Astrocyte of the cerebellum (primary cell): ENCODE results near the gene LRRC32.

Experiments
- DNase-seq: peaks from one replicate; pipeline ENCODE4 v3.0.0-alpha.2; 2011; ENCODE audit warnings: low read depth
- H3K4me3 ChIP-seq: 2 replicates; pipeline ENCODE4 v1.5.1; 2011; ENCODE audit warnings: mild to moderate bottlenecking, low read depth, low read length, moderate library complexity
- in situ Hi-C: cut with HindIII; loops from 2 replicates; pipeline ENCODE4 v1.10.0; 2017; ENCODE audit warnings: low sequenced_read_pairs
- TF ChIP-seq, protein P1 (sequence below): IDR thresholded peaks from 2 replicates; pipeline ENCODE4 v1.5.1; 2012; ENCODE audit warnings: low read length, low read depth, moderate library complexity, mild to moderate bottlenecking; ENCODE audit errors: missing control alignments

LRRC32 gene

DNA sequence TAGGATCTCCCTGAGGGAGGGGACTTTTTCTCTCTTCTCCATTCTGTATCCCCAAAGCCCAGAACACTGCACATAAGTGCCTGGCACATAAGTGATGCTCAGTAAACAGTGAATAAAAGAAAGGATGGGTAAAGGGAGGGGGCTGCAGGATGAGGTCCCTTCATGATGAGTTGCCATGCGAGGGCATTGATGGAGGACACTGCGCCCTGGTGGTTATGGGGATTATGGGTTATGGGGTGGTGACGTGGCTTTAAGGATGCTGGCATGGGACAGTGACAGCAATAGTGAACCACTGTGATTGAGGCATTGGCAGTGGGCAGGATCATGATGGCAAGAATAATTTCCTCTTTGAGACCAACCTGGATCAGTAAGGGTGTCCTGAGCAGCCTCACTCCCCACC lies 43.9 kb upstream of the LRRC32 start:
- in situ Hi-C loops: no loop called here
- TF ChIP-seq, protein P1, sequence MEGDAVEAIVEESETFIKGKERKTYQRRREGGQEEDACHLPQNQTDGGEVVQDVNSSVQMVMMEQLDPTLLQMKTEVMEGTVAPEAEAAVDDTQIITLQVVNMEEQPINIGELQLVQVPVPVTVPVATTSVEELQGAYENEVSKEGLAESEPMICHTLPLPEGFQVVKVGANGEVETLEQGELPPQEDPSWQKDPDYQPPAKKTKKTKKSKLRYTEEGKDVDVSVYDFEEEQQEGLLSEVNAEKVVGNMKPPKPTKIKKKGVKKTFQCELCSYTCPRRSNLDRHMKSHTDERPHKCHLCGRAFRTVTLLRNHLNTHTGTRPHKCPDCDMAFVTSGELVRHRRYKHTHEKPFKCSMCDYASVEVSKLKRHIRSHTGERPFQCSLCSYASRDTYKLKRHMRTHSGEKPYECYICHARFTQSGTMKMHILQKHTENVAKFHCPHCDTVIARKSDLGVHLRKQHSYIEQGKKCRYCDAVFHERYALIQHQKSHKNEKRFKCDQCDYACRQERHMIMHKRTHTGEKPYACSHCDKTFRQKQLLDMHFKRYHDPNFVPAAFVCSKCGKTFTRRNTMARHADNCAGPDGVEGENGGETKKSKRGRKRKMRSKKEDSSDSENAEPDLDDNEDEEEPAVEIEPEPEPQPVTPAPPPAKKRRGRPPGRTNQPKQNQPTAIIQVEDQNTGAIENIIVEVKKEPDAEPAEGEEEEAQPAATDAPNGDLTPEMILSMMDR: no peak
- no peak overlapping the region for H3K4me3 ChIP-seq
- DNase-seq: no peak

GRCh38 chr11:76713499-76713898 lies 43.0 kb upstream of the LRRC32 start:
- no peak for DNase-seq
- in situ Hi-C loops: no loop called here
- TF ChIP-seq, protein P1: no peak
- H3K4me3 ChIP-seq: no peak overlapping the region

GRCh38 chr11:76712125-76712524 lies 41.6 kb upstream of the LRRC32 start:
- no peak for DNase-seq
- in situ Hi-C loops: no loop called here
- TF ChIP-seq, protein P1: no peak
- H3K4me3 ChIP-seq: no peak overlapping the region

DNA sequence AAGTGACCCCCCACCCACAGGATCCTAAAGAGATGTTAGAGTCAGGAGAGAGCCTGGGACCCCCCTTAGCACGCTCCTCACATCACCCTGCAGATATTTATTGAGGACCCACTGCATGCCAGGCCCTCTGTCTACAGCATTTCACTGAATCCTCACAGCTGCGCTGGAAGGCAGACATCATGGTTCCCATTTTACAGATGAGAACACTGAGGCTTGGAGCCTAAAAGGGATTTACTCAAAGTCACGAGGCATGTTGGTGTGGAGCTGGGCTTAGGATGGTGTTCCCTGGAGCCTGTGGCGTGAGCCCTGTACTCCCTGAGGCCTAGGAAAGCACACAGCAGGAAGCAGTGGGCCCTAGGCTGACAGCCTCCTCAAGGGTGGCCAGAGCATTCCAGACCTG lies 39.2 kb upstream of the LRRC32 start:
- H3K4me3 ChIP-seq: no peak overlapping the region
- in situ Hi-C loops: loop anchor here (5.0 kb wide), 1 partner anchor 88 kb away; no protein-coding TSS in a partner anchor
- TF ChIP-seq, protein P1: no peak
- no peak for DNase-seq

DNA sequence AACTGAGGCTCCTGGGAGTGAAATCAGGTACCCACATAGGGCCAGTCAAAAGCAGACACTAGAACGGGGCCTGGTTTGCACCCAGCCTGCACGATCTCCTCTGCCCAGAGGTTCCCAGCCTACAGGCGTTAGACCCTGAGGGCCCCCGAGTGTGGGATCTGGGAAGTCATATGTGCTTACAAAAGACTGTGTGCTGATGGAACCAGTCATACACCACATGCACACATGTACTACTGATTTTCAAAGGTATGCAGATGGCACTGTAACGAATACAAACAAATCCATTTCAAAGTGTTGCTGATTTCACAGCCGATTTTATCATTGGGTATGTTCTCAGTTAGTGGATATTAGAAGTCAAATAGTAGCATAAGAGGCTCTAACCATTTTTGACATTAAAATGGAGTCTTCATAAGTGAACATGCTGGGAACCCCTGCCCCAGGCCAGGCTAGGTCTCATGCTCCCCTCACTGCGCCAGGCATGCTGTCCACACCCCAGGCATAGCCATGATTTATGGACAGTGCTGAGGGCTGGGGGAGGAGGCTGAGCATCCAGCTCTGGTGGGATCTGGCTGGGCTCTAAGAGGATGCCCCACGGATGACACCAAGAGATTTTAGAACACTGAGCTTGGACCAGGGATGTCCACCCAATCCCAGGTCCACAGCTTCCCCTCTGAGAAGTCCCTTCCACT lies 38.6 kb upstream of the LRRC32 start:
- no peak for DNase-seq
- in situ Hi-C loops: loop anchor here (5.0 kb wide), 1 partner anchor 88 kb away; no protein-coding TSS in a partner anchor
- TF ChIP-seq, protein P1: no peak

DNA sequence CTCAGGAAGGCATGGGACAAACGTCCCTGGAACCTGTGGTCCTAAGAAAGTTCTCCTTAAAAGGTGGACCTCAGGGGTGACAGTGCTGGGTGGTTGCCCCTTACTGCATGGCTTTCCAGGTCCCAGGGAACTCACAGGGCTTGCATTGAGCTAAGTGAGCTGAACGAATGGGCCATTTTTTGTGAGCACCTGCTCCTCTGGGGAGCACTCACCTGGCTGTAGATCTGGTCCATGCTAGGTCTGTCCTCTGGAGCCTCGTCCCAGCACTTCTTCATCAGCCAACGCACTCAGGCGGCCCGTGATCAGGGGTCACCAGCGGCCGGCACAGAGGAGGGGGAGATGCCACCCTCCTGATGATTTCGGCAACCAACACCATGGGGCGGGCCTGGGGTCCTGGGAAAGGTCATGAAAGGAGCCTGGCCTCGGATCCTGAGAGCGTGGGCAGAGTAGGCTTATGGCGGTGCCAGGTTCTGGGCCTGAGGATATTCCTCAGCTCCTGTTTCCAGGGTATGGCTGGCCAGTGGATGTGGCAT lies 36.8 kb upstream of the LRRC32 start:
- TF ChIP-seq, protein P1: no peak
- H3K4me3 ChIP-seq: no peak overlapping the region
- in situ Hi-C loops: loop anchor here (5.0 kb wide), 1 partner anchor 90 kb away; no protein-coding TSS in a partner anchor
- no peak for DNase-seq

More for the DNA sequence above, 38.6 kb upstream of the LRRC32 start:
- H3K4me3 ChIP-seq: no peak overlapping the region
